Activated T-cell treated with anti-CD3 and anti-CD28 coated beads, Interleukin-2, amount 50 U/mL, for 4 hours (primary cell): ENCODE data around the gene SPSB2. TPM values are rescaled to one million over a fixed set of nuclear protein-coding genes. Genes with fewer than 3 reads are reported as not detected.
"Not testable (repeated sequence)": the region's sequence is repeated elsewhere in the genome, so short reads cannot be mapped to it uniquely, and the experiment has no call there.

Experiments
- ATAC-seq, 2 donors: fragments of 200-7000 bp; cut with Tn5 transposase; one replicate each; pipeline ENCODE4 v1.10.0; 2021
- DNase-seq: peaks from one replicate; pipeline ENCODE4 v3.0.0-alpha.2; 2020
- H3K27me3 Mint-ChIP-seq: one replicate; pipeline ENCODE4 v1.8.0; 2021; ENCODE audit warnings: low read depth, mixed read lengths
- H3K36me3 Mint-ChIP-seq: one replicate; pipeline ENCODE4 v1.8.0; 2022; ENCODE audit warnings: mixed read lengths; ENCODE audit not compliant: insufficient read depth
- H3K4me1 Mint-ChIP-seq: one replicate; pipeline ENCODE4 v1.8.0; 2021; ENCODE audit warnings: low read depth, mixed read lengths
- H3K4me3 Mint-ChIP-seq: one replicate; pipeline ENCODE4 v1.8.0; 2021; ENCODE audit warnings: mild to moderate bottlenecking, moderate library complexity, mixed read lengths
- H3K9me3 Mint-ChIP-seq: one replicate; pipeline ENCODE4 v1.8.0; 2021; ENCODE audit warnings: mixed read lengths
- total RNA-seq, 3 donors: library from RNA; stranded (reverse); gene quantifications; one replicate each; pipeline ENCODE4 v1.2.1, GENCODE V29; 2021

SPSB2 gene
- total RNA-seq, 3 donors from 2014 or later, result 5.6 to 8.5 (median 6.7) TPM

DNA sequence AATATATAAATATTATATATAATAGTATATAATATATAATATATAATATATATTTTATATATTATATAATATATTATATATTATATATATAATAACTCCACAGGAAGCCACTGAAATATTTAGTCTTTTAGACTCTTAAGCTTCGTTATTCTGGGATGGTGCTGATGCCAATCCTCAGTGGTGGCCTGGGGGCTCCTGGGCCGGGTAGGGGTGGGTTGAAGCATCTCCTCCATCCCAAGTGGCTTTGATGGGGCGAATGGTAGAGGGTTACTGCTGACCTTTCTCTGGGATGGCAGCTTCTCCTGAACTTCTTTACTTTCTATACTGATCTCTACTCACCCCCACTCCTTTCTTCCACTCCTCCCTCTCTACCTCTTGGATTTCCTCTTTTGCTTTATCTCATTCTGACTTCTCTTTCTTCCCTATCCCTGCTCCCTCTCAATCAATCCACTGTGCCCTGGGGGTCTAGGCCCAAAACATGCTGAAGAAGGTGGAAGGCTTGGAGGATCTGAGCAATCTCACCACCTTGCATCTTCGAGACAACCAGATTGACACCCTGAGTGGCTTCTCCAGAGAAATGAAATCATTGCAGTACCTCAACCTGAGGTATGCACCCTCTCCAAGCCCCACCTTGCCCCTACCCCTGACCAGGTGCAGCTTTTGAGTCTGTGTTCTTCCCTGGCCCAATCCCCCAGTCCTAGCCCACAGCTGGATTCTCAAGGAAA lies 36.5 kb upstream of the SPSB2 start:
- no peak overlapping the region for H3K4me3 Mint-ChIP-seq
- ATAC-seq, result no peak

DNA sequence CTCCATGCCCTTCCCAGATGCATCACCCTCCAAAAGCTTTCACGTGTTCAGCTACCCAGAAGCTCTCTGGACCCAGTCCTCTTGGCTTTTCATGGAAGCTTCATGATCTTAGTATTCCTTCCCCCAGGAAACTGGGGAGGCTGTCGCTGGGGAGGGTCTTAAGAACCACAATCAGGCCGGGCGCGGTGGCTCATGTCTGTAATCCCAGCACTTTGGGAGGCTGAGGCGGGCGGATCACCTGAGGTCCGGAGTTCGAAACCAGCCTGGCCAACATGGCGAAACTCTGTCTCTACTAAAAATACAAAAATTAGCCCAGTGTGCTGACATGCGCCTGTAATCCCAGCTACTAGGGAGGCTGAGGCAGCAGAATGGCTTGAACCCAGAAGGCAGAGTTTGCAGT lies 35.0 kb upstream of the SPSB2 start:
- H3K9me3 Mint-ChIP-seq, H3K27me3 Mint-ChIP-seq, H3K36me3 Mint-ChIP-seq, ATAC-seq, H3K4me1 Mint-ChIP-seq, H3K4me3 Mint-ChIP-seq, DNase-seq: not testable (repeated sequence)

More for the DNA sequence above, 36.5 kb upstream of the SPSB2 start:
- DNase-seq, result no peak
- no peaks in the 10 kb centered on the region for H3K36me3 Mint-ChIP-seq
- peaks cover 14% of the 10 kb centered on the region for H3K4me1 Mint-ChIP-seq
- H3K27me3 Mint-ChIP-seq, result no peaks in the 10 kb centered on the region
- no peaks in the 10 kb centered on the region for H3K9me3 Mint-ChIP-seq

DNA sequence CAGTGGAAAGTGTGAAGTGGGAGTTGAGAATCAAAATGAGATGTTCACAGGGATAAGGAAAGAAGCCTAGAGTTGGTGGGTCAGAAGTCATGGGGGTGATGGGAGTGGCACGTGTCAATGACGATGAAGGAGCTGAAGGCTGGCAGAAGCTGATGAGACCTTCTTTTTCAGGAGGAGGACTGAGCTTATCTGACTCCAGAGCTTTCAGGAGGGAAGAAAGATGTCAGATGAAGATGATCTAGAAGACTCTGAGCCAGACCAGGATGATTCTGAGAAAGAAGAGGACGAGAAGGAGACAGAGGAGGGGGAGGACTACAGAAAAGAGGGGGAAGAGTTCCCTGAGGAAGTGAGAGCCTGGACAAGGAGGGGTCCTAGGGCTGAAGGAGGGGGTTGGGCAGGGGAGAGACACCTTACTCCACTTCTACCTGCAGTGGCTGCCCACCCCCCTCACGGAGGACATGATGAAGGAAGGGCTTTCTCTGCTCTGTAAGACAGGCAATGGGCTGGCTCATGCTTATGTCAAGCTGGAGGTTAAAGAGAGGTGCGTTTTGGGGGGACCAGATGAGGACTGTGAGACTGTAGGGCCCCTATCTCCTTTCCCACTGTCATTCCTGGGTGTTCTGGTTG lies 32.4 kb upstream of the SPSB2 start:
- Mint-ChIP-seq H3K27me3 (no peaks in the 10 kb centered on the region), H3K4me1 (no peaks in the 10 kb centered on the region), H3K36me3 (no peaks in the 10 kb centered on the region), H3K4me3 (no peak overlapping the region), H3K9me3 (no peaks in the 10 kb centered on the region)
- DNase-seq (no peak), ATAC-seq (no peak)

DNA sequence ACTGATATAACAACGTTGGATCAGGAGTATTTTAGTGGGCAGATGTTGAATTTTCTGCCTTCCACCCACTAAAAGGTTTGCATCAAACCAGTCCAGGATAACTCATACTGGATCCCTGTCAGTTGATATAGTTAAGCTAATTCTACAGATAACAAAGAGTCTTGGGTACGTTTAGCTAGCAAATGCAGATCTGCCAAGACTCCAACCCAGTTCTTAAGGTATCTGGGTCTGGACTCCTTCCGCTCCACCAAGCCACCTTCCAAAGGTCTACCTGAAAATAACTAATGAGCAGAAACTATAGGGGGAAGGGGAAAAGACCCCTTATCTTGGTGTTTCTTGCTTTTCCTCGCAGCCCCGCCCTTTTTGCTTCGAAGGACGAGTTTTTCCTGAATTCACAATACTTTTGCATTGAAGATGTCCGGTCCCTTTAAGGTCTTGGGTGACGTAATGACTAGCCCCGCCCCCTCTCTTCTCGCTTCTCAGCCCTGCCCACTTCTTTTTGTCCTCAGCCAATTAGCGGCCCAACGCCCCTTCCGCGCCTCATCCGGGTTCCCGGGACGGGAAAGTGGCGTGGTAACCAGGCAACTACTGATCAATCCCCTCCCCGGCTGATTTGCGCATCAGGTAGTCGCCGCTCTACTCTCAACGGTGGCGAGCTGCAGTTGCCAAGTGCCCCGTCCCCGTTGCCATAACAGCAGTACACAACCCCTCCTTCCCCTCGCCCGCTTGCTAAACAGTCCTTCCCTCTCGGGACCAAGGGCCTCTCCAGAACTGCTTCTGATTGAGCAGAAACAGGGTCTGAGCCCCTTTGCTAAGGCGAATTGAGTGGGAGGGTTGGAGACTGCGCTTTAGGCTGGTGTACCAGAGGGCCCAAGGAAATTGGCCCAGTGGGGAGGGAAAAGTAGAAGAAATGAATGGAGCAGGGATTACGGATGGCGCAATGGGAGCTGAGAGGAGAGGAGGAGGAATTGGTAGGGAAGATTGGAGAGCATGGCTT lies 31.5 kb upstream of the SPSB2 start, which contains the start of gene LRRC23:
Gene LRRC23 (plus strand): TSS at position 543 of the 997 bp plus-strand sequence. CDS start 812 bp downstream, outside the sequence.
- no peak within 1 kb of the TSS for H3K4me3 Mint-ChIP-seq
- no peaks in the 10 kb centered on the region for H3K9me3 Mint-ChIP-seq
- no peaks in the 10 kb centered on the region for H3K36me3 Mint-ChIP-seq
- H3K27me3 Mint-ChIP-seq, result no peaks in the 10 kb centered on the region
- H3K4me1 Mint-ChIP-seq, result peaks cover 5% of the 10 kb centered on the region
- DNase-seq (peak; percentile 96), ATAC-seq (peak; percentile 99)

DNA sequence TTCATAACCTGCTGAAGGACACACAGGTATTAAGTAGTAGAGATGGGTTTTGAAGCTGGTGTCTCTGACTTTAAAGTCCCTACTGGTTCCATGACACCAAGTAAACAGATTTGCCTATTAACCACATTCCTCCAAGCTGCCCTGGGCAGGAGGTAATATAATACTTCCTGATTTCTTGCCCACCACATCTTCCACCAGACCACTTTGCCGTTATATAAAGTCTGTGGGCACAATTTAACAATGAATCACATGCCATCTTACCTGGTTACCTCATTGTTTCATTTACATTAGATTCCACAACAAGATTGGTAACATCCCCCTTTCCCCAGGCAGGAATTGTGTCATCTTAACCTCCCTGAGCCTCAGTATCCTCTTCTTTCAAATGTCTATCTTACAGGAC lies 30.6 kb upstream of the SPSB2 start:
- H3K27me3 Mint-ChIP-seq, result no peaks in the 10 kb centered on the region
- no peak overlapping the region for H3K4me3 Mint-ChIP-seq
- no peaks in the 10 kb centered on the region for H3K36me3 Mint-ChIP-seq
- ATAC-seq (no peak), DNase-seq (no peak)
- no peaks in the 10 kb centered on the region for H3K9me3 Mint-ChIP-seq
- H3K4me1 Mint-ChIP-seq, result peaks cover 6% of the 10 kb centered on the region

DNA sequence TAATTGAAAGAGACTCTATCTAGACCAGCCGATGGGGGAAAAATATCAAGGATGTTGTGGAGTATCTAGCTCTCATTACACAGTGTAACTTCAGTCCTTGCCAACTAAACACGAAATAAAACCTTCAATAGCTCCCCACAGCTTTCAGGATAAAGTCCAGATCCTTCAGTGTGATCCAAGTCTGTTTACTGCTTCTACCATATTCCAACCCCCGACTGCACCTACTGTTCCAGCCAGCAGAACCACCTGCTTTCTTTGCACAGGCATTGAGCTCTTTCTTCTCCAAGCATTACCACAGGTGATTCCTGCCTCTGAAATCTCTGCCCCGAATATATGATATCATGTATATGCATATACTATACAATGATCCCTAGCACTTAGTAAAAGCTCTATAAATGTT lies 29.3 kb upstream of the SPSB2 start:
- Mint-ChIP-seq H3K4me1 (peaks cover 6% of the 10 kb centered on the region), H3K4me3 (no peak overlapping the region), H3K9me3 (no peaks in the 10 kb centered on the region), H3K27me3 (no peaks in the 10 kb centered on the region), H3K36me3 (no peaks in the 10 kb centered on the region)
- ATAC-seq, result no peak
- no peak for DNase-seq

DNA sequence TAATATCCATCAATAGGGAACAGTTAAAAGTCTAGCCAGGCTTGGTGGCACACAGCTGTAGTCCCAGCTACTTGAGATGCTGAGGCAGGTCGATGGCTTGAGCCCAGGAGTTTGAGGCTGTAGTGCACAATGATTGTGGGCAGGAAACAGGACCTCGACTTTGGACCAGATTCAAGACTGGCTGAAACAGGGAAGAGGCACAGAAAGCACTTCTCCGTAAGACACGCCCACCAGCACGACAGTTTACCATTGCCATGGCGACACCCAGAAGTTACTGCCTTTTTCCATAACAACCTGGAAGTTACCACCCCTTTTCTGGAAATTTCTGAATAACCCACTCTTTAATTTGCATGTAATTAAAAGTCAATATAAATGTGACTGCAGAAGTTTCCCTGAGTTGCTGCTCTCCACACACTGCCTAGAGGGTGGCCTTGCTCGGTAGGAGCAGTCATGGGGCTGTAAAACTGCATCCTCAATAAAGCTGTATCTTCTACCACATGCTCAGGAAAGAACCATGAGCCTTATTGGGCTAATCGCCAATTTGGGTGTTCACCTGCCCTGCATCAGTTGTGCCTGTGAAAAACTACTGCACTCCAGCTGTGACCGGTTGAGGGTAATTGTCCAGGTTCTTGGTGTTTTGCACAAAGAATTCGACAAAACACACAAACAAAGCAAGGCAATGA lies 26.9 kb upstream of the SPSB2 start:
- ATAC-seq (no peak), DNase-seq (no peak)
- Mint-ChIP-seq H3K9me3 (no peaks in the 10 kb centered on the region), H3K27me3 (no peaks in the 10 kb centered on the region), H3K4me1 (peaks cover 6% of the 10 kb centered on the region), H3K4me3 (no peak overlapping the region), H3K36me3 (no peaks in the 10 kb centered on the region)

DNA sequence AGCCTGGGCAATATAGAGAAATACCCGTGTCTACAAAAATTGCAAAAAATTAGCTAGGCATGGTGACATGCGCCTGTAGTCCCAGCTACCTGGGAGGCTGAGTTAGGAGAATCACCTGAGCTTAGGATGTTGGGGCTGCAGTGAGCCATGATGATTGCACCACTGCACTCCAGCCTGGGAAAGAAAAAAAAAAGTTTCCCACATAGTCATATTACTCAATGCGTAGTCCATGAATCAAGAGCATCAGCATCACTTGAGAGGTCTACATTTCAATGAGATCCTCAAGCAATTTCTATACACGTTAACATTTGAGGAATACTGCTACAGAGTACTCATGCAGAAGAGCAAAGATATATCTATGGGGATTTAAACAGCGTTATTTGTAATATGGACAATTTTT lies 26.3 kb upstream of the SPSB2 start:
- H3K4me3 Mint-ChIP-seq, result no peak overlapping the region
- no peaks in the 10 kb centered on the region for H3K9me3 Mint-ChIP-seq
- DNase-seq (no peak), ATAC-seq (no peak)
- no peaks in the 10 kb centered on the region for H3K27me3 Mint-ChIP-seq
- peaks cover 6% of the 10 kb centered on the region for H3K4me1 Mint-ChIP-seq
- no peaks in the 10 kb centered on the region for H3K36me3 Mint-ChIP-seq

DNA sequence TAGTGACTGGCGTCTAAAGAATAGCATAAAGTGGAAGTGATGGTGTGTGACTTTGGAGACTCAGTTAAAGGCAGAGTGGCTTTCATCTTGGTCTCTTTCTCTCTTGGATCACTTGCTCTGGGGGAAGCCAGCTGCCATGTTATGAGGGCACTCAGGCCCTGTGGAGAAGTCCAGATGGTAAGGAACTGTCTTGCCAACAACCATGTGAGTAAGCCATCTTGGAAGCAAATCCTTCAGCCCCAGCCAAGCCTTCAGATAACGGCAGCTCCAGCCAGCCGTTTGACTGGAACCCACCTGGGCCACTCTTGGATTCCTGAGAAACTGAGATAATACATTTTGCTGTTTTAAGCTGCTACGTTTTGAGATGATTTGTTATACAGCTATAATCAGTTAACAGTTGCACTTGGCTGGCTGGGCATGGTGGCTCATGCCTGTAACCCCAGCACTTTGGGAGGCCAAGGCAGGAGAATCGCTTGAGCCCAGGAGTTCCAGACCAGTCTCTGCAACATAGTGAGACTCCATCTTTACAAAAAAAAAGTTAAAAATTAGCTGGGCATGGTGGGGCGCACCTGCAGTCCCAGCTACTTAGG lies 23.8 kb upstream of the SPSB2 start:
- no peaks in the 10 kb centered on the region for H3K27me3 Mint-ChIP-seq
- DNase-seq, result no peak

DNA sequence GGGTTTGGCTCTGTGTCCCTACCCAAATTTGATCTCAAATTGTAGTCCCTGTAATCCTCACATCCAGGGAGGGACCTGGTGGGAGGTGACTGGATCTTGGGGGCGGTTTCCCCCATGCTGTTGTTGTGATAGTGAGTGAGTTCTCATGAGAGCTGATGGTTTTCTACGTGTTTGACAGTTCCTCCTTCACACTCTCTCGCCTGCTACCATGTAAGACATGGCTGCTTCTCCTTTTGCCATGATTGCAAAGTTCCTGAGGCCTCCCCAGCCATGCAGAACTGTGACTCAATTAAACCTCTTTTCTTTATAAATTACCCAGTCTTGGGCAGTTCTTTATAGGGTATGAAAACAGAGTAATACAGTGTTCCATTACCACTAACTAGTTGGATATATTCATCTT lies 21.2 kb upstream of the SPSB2 start:
- no peaks in the 10 kb centered on the region for H3K27me3 Mint-ChIP-seq
- DNase-seq (no peak), ATAC-seq (no peak)
- no peak overlapping the region for H3K4me3 Mint-ChIP-seq
- peaks cover 9% of the 10 kb centered on the region for H3K4me1 Mint-ChIP-seq
- H3K36me3 Mint-ChIP-seq, result no peaks in the 10 kb centered on the region
- no peaks in the 10 kb centered on the region for H3K9me3 Mint-ChIP-seq

More for the DNA sequence above, 23.8 kb upstream of the SPSB2 start:
- no peak for ATAC-seq
- no peaks in the 10 kb centered on the region for H3K36me3 Mint-ChIP-seq
- H3K4me1 Mint-ChIP-seq, result peaks cover 6% of the 10 kb centered on the region
- H3K9me3 Mint-ChIP-seq, result no peaks in the 10 kb centered on the region
- H3K4me3 Mint-ChIP-seq, result no peak overlapping the region

DNA sequence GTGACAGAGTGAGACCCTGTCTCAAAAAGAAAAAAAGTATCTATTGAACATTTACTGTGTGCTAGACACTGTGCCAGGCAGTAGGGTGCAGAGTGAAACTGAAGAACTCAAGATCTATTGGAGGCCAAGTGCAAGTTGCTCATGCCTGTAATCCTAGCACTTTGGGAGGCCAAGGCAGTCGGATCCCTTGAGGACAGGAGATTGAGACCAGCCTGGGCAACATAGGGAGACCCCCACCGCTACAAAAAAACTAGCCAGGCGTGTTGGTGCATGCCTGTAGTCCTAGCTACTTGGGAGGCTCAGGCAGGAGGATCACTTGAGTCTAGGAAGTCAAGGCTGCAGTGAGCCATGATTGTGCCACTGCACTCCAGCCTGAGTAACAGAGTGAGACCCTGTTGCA lies 19.6 kb upstream of the SPSB2 start:
- not testable (repeated sequence) for H3K36me3 Mint-ChIP-seq, H3K9me3 Mint-ChIP-seq, H3K4me1 Mint-ChIP-seq, H3K27me3 Mint-ChIP-seq, DNase-seq, ATAC-seq, H3K4me3 Mint-ChIP-seq

DNA sequence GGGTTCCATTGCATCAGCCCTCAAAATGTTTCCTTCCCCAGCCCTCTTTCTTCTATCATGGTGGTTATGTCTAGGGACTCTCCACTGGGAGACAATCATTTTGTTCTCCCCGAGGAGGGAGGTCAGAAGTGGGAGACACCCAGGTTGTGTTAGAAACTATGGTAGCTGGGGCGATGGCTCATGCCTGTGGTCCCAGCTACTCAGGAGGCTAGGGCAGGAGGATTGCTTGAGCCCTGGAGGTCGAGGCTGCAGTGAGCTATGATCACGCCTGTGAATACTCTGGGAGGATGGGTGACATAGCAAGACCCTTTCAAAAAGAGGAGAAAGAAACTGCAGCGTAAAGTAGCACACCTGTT lies 18.5 kb upstream of the SPSB2 start:
- ATAC-seq (no peak), DNase-seq (no peak)
- H3K4me1 Mint-ChIP-seq, result peaks cover 9% of the 10 kb centered on the region
- no peaks in the 10 kb centered on the region for H3K36me3 Mint-ChIP-seq
- H3K9me3 Mint-ChIP-seq, result no peaks in the 10 kb centered on the region
- no peaks in the 10 kb centered on the region for H3K27me3 Mint-ChIP-seq
- peak overlapping the region; percentile 81 for H3K4me3 Mint-ChIP-seq

DNA sequence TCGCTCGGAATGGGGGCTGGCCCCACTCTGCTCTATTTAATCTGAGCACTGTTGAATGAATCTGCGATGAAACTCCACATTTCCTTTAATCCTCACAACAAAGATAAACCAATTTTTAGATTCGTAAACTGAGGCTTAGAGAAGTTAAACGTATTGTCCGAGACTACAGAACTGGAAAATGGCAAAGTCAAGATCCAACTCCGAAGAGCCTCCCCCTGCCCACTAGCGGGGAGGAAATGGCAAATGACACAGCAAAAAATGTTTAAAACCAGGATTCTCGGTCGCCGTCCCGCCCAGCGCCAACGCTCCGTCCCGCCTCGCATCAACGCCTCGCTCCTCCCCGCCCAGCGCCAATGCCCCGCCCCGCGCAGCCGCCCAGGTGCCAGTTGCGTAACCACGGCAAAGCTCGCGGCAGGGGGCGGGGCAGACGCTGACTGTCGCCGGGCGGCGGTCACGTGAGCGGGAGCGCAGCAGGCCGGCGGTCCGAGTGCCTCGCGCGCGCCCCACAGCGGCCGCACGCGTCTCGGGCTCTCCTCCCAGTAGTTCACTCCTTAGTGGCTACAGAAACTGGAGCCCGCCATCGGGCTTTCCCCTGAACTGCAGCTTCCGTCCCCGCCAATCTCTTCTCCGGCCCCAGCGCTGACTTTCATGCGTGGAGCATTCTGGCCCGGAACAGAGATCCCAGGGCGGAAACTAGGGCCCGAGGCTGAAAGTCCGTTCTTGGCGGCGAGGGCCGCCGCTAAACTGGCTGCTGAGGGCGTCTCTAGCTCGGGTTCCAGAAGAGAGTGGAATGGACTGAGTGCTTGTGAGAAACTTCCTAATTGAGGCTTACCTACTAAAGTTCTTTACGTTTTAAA lies 17.9 kb upstream of the SPSB2 start:
- Mint-ChIP-seq H3K9me3 (no peaks in the 10 kb centered on the region), H3K36me3 (no peaks in the 10 kb centered on the region), H3K4me1 (peaks cover 9% of the 10 kb centered on the region), H3K4me3 (peak overlapping the region; percentile 81), H3K27me3 (no peaks in the 10 kb centered on the region)
- DNase-seq (peak; percentile 99), ATAC-seq (peak; percentile 97)
